A549 (cell line): ENCODE results near the gene HMCN1. TPM values are rescaled to one million over a fixed set of nuclear protein-coding genes. Genes with fewer than 3 reads are reported as not detected.

ENCODE experiments used
- ATAC-seq, 2 experiments: fragments of 200-7000 bp in 1 of 2; fragments of >200 bp in 1 of 2; cut with Nextera tagmentation in 1 of 2; cut with Tn5 transposase in 1 of 2; 3 replicates each; pipeline versions ENCODE4 v1.8.0 to v1.9.1; 2018 to 2020; ENCODE audit warnings: mild to moderate bottlenecking in 1 of 2, moderate library complexity in 1 of 2
- CTCF ChIA-PET: fragments of 300-600 bp; sonication (Branson Sonifier 250); formaldehyde crosslinking; extraction: SDS; loops from one replicate; lab custom pipeline; 2021; ENCODE audit warnings: antibody characterized with exemption, inconsistent platforms; lab: Yijun Ruan, JAX
- POLR2A ChIA-PET: fragments of 350-600 bp; formaldehyde crosslinking; extraction: SDS; loops from one replicate; lab custom pipeline; 2021; ENCODE audit warnings: antibody characterized with exemption, inconsistent platforms; lab: Yijun Ruan, JAX
- DNase-seq, 2 experiments: peaks; one replicate each; pipeline versions ENCODE4 v3.0.0 to v3.0.0-alpha.2; 2011 to 2016; ENCODE audit warnings: low read depth in 1 of 2, low spot score in 1 of 2
- FAIRE-seq: peaks from 2 replicates; lab custom pipeline; 2011; peaks lifted over from hg19 to GRCh38; lab: Jason Lieb, UNC
- H3K27ac ChIP-seq, 2 experiments: fragments of >200 bp; sonication (Bioruptor Twin); formaldehyde crosslinking; 3 replicates each; pipeline ENCODE4 v1.5.1; 2016 to 2017
- H3K4me1 ChIP-seq: fragments of >200 bp; sonication (Bioruptor Twin); formaldehyde crosslinking; 3 replicates; pipeline ENCODE4 v1.6.1; 2016
- H3K4me2 ChIP-seq: fragments of >200 bp; sonication (Bioruptor Twin); formaldehyde crosslinking; 3 replicates; pipeline ENCODE4 v1.6.1; 2016
- H3K4me3 ChIP-seq: fragments of >200 bp; sonication (Bioruptor Twin); formaldehyde crosslinking; 3 replicates; pipeline ENCODE4 v1.5.1; 2016
- H3K9me3 ChIP-seq: fragments of >200 bp; sonication (Bioruptor Twin); formaldehyde crosslinking; 3 replicates; pipeline ENCODE4 v1.6.1; 2016
- CHD2 ChIP-seq: fragments of 150-350 bp; IDR thresholded peaks from 2 replicates; pipeline ENCODE4 v1.6.1; 2014; ENCODE audit warnings: low read length; ENCODE audit not compliant: partially characterized antibody
- CHD4 ChIP-seq: fragments of 200-600 bp; sonication (generic); IDR thresholded peaks from 2 replicates; pipeline ENCODE4 v1.6.1; 2016; ENCODE audit warnings: antibody characterized with exemption, mild to moderate bottlenecking, borderline replicate concordance
- EHF ChIP-seq: fragments of 250-450 bp; sonication (Bioruptor Pico); IDR thresholded peaks from 2 replicates; pipeline ENCODE4 v1.5.0; 2020; ENCODE audit warnings: mild to moderate bottlenecking
- ELK1 ChIP-seq: fragments of 150-350 bp; IDR thresholded peaks from 2 replicates; pipeline ENCODE4 v1.6.1; 2014; ENCODE audit warnings: low read depth, mild to moderate bottlenecking, low read length
- EP300 ChIP-seq, 2 experiments: fragments of >200 bp; sonication (Bioruptor Twin); formaldehyde crosslinking; IDR thresholded peaks; 2 replicates in 1 of 2; 3 replicates in 1 of 2; pipeline ENCODE4 v1.6.1; 2016 to 2017
- FOSB ChIP-seq: fragments of 250-450 bp; sonication (Bioruptor Pico); IDR thresholded peaks from 2 replicates; pipeline ENCODE4 v1.5.0; 2020; ENCODE audit warnings: mild to moderate bottlenecking, moderate library complexity
- HDAC2 ChIP-seq: fragments of 200-600 bp; sonication (generic); IDR thresholded peaks from 2 replicates; pipeline ENCODE4 v1.6.1; 2016
- HEYL ChIP-seq: fragments of 250-450 bp; sonication (Bioruptor Pico); IDR thresholded peaks from 2 replicates; pipeline ENCODE4 v1.8.0; 2021; ENCODE audit warnings: mild to moderate bottlenecking, moderate library complexity
- HOXA7 ChIP-seq: fragments of 250-450 bp; sonication (Bioruptor Pico); IDR thresholded peaks from 2 replicates; pipeline ENCODE4 v1.5.0; 2020; ENCODE audit warnings: mild to moderate bottlenecking, moderate library complexity
- HOXB5 ChIP-seq: fragments of 250-450 bp; sonication (Bioruptor Pico); IDR thresholded peaks from 2 replicates; pipeline ENCODE4 v1.5.0; 2020; ENCODE audit warnings: mild to moderate bottlenecking, moderate library complexity
- JUN ChIP-seq, 2 experiments: fragments of >200 bp; sonication (Bioruptor Twin); formaldehyde crosslinking; IDR thresholded peaks; 2 replicates in 1 of 2; 3 replicates in 1 of 2; pipeline ENCODE4 v1.6.1; 2016 to 2017
- MAFK ChIP-seq: fragments of 450-650 bp; IDR thresholded peaks from 2 replicates; pipeline ENCODE4 v1.6.1; 2014; ENCODE audit not compliant: partially characterized antibody
- NFE2L2 ChIP-seq: fragments of 150-350 bp; conservative IDR thresholded peaks from 2 replicates; pipeline ENCODE4 v1.6.1; 2014; ENCODE audit warnings: low read length
- PHF8 ChIP-seq: fragments of 200-600 bp; sonication (generic); IDR thresholded peaks from 2 replicates; pipeline ENCODE4 v1.6.1; 2016; ENCODE audit warnings: low read depth, mild to moderate bottlenecking, antibody characterized with exemption, moderate library complexity, borderline replicate concordance
- POLR2A ChIP-seq: IDR thresholded peaks from 2 replicates; pipeline ENCODE4 v1.6.1; 2012; ENCODE audit warnings: mild to moderate bottlenecking, low read length
- POLR2AphosphoS2 ChIP-seq: conservative IDR thresholded peaks from 2 replicates; pipeline ENCODE4 v1.6.1; 2012; ENCODE audit warnings: low read length, improper control_type of control experiment, inconsistent platforms
- REST ChIP-seq: fragments of 200-600 bp; sonication (generic); IDR thresholded peaks from 2 replicates; pipeline ENCODE4 v1.6.1; 2016; ENCODE audit warnings: antibody characterized with exemption, mild to moderate bottlenecking, moderate library complexity
- SREBF2 ChIP-seq: fragments of 450-650 bp; IDR thresholded peaks from 2 replicates; pipeline ENCODE4 v1.6.1; 2014; ENCODE audit warnings: mild to moderate bottlenecking, moderate library complexity
- ZC3H11A ChIP-seq: fragments of 450-650 bp; IDR thresholded peaks from 2 replicates; pipeline ENCODE4 v1.6.1; 2014; ENCODE audit warnings: antibody characterized with exemption, mild to moderate bottlenecking
- ZSCAN20 ChIP-seq: fragments of 250-450 bp; sonication (Bioruptor Pico); IDR thresholded peaks from 2 replicates; pipeline ENCODE4 v1.8.0; 2022; ENCODE audit warnings: mild to moderate bottlenecking, moderate library complexity
- WGBS: methylation state at CpG from one replicate; pipeline ENCODE4 v1.1.6; 2017; ENCODE audit errors: missing lambda C conversion rate; 5-methylcytosine and 5-hydroxymethylcytosine counted together
- polyA plus RNA-seq, 4 experiments: library from polyadenylated mRNA; depleted of rRNA in 3 of 4; stranded (reverse); fragments of >200 nt; fragmentation: RNase III in 1 of 4; extraction: RNeasy Plus Mini Kit Qiagen cat#74134 plus additional on column Dnase treatment in 1 of 4; gene quantifications; 2 replicates in 3 of 4; 3 replicates in 1 of 4; pipeline ENCODE4 v1.2.3, GENCODE V29; 2011 to 2017

HMCN1 gene
- polyA plus RNA-seq, 2 of the 4 experiments (the other 2 are of a cell fraction), result 0.03 to 0.06 TPM

- no peak overlapping the region for H3K4me3 ChIP-seq
- ATAC-seq (no peak), FAIRE-seq (no peak)
- H3K4me1 ChIP-seq, result no peaks in the 10 kb centered on the region
- no peaks in the 10 kb centered on the region for H3K9me3 ChIP-seq
- CTCF ChIA-PET, result no interaction called here
- no peak overlapping the region for H3K27ac ChIP-seq
- POLR2A ChIA-PET, result no interaction called here
- no peak for TF ChIP-seq JUN (IDR thresholded peaks at IDR 0.05)
- TF ChIP-seq EHF (CRISPR knock-in tag), result no peak
- no peak for TF ChIP-seq HOXA7 (CRISPR knock-in tag)
- TF ChIP-seq POLR2AphosphoS2, result no peak
- no peak for TF ChIP-seq HOXB5 (CRISPR knock-in tag)
- TF ChIP-seq REST, result no peak
- TF ChIP-seq HEYL (CRISPR knock-in tag), result no peak
- no peak for TF ChIP-seq ELK1
- no peak for TF ChIP-seq POLR2A
- no peak for TF ChIP-seq ZC3H11A
- no peak for TF ChIP-seq CHD2
- TF ChIP-seq HDAC2, result no peak
- no peak for TF ChIP-seq MAFK
- TF ChIP-seq FOSB, result no peak
- TF ChIP-seq, all 56 proteins: peak for 0
- WGBS, result 20% methylated on average over 1 of the region's 1 CpG
- DNase-seq, result no peak
- no peak overlapping the region for H3K4me2 ChIP-seq
Observed at GRCh38 chr1:186073697-186074096, 339.5 kb downstream of the HMCN1 start.

DNA sequence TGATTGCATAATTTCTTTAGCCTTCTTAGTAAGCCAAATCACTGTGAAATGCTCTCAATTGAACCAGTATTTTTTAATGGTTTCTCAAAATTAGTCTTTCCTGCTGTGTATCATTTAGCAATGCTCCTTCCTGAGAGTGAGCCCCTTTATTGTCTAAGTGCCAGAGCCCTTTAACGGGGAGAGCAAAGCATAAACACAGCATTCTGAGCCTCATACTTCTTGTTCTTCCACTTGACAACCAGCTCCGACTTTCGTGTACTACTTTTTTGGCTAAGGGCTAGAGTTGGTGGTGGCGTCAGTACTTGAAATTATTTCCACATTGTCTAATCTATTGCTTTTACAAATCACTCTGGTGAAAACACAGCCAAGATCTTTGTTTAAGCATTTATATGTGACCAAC, 341.8 kb downstream of the HMCN1 start:
- ChIA-PET CTCF (no interaction called here), POLR2A (no interaction called here)
- Histone ChIP-seq H3K4me2 (no peak overlapping the region), H3K27ac (no peak overlapping the region), H3K9me3 (no peaks in the 10 kb centered on the region), H3K4me1 (no peaks in the 10 kb centered on the region), H3K4me3 (no peak overlapping the region)
- 64% methylated on average over 4 of the region's 4 CpGs for WGBS
- no peak for TF ChIP-seq NFE2L2
- FAIRE-seq (no peak), ATAC-seq (no peak), DNase-seq (no peak)

DNA sequence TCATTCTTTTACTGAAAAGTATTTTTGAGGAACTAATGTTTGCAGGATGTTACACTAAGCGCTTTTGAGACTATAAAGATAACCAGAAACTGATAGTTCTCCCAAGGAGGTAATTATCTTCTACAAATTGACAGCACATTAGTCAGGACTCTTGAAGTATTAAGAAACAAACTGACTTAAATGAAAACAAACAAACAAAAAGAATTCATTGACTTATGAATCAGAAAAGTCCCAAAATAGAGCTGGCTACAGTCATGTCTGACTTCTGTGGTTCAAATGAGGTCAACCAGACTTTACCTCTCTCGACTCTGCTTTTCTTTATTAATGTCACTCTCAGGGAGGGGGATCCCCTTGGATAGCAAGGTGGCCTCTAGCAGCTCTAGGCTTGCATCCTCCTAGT, 344.1 kb downstream of the HMCN1 start:
- no peak for TF ChIP-seq ELK1
- TF ChIP-seq CHD4, result no peak
- TF ChIP-seq EP300 (IDR thresholded peaks at IDR 0.05), result no peak
- no peak for TF ChIP-seq PHF8
- TF ChIP-seq HEYL (CRISPR knock-in tag), result no peak
- TF ChIP-seq ZSCAN20 (CRISPR knock-in tag), result no peak
- TF ChIP-seq SREBF2, result no peak
- H3K4me1 ChIP-seq, result no peaks in the 10 kb centered on the region
- no peaks in the 10 kb centered on the region for H3K9me3 ChIP-seq
- WGBS, result 46% methylated on average over 2 of the region's 2 CpGs
- FAIRE-seq (no peak), ATAC-seq (no peak), DNase-seq (no peak)
- POLR2A ChIA-PET, result no interaction called here
- H3K27ac ChIP-seq, result no peak overlapping the region
- H3K4me2 ChIP-seq, result no peak overlapping the region
- CTCF ChIA-PET, result no interaction called here
- no peak overlapping the region for H3K4me3 ChIP-seq
